GM13977 (cell line): ENCODE data around the gene RIPOR2.
"Not testable (repeated sequence)": the region's sequence is repeated elsewhere in the genome, so short reads cannot be mapped to it uniquely, and the experiment has no call there.

Experiments used
- DNase-seq: peaks from one replicate; pipeline ENCODE4 v3.0.0; 2012; ENCODE audit warnings: low spot score
- in situ Hi-C: fragments of 300-500 bp; cut with MboI; formaldehyde crosslinking; loops from one replicate; pipeline ENCODE4 v1.12.0; 2022; ENCODE audit warnings: low sequenced_read_pairs, low pct_unique_long_range_greater_than_20kb, mixed read lengths, inconsistent platforms; ENCODE audit not compliant: unreplicated experiment
- TF ChIP-seq, protein P1 (sequence below): IDR thresholded peaks from 2 replicates; pipeline ENCODE4 v1.5.1; 2012; ENCODE audit warnings: mild to moderate bottlenecking, control low read depth; ENCODE audit not compliant: insufficient read depth; ENCODE audit errors: extremely low read depth, missing control alignments

RIPOR2 gene

DNA sequence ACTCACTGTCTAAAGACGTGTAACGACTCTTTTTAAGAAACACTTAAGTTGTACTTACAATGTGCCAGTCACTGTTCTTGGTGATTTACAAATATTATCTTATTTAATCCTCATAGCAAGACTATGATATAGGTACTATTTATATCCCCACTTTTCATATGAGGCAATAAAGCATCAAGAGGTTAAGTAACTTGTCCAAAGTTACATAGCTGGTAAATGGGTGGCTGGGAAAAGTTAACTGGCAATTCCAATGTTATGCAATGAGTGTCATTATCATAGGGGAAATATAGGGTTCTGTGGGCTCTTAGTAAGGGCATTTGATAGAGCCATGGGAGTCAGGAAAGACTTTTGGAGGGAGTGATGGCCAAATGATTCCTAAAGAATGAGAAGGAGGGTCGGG lies 21.4 kb upstream of the RIPOR2 start:
- no peak for DNase-seq
- in situ Hi-C loops: no loop called here
- TF ChIP-seq, protein P1, sequence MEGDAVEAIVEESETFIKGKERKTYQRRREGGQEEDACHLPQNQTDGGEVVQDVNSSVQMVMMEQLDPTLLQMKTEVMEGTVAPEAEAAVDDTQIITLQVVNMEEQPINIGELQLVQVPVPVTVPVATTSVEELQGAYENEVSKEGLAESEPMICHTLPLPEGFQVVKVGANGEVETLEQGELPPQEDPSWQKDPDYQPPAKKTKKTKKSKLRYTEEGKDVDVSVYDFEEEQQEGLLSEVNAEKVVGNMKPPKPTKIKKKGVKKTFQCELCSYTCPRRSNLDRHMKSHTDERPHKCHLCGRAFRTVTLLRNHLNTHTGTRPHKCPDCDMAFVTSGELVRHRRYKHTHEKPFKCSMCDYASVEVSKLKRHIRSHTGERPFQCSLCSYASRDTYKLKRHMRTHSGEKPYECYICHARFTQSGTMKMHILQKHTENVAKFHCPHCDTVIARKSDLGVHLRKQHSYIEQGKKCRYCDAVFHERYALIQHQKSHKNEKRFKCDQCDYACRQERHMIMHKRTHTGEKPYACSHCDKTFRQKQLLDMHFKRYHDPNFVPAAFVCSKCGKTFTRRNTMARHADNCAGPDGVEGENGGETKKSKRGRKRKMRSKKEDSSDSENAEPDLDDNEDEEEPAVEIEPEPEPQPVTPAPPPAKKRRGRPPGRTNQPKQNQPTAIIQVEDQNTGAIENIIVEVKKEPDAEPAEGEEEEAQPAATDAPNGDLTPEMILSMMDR: no peak

DNA sequence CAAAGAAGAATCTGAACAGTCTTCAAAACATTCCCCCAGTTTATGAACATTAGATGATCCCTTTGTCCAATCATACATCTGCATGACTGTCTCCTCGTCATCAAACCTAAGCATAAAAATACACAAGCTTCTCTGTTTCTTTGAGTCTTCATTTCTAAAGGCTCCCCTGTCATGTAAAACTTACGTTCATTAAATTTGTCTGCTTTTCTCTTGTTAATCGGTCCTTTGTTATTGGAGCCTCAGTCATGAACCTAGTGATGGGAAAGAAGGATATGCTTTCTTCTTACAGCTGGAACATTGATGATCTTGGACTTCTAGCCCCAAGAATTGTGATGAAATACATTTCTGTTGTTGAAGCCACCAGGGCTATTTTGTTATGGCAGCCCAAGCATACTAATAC lies 18.0 kb upstream of the RIPOR2 start:
- no peak for DNase-seq
- TF ChIP-seq, protein P1: no peak
- in situ Hi-C loops: no loop called here

DNA sequence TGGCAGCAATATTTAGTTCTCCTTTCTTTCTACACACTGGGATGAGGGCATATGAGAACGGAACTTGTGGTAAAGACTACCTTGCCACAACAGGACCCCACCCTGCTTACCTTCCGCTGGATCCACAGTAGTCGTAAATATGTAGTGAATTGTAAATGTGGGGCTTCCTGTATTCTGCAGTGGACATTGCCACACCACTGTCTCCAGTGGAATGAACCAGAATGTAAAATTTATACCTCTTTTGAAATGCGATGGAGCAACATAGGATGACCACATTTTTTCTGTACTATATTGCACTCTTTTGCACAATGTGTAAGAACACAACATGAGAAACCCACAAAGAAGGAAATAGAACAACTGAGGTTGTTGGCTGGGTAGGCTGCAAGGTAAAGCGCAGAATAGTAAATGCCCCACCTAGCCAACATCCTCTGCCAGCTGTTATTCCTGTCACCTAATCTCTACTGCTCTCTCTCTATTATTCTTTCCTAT lies 16.1 kb upstream of the RIPOR2 start:
- in situ Hi-C loops: no loop called here
- no peak for DNase-seq

DNA sequence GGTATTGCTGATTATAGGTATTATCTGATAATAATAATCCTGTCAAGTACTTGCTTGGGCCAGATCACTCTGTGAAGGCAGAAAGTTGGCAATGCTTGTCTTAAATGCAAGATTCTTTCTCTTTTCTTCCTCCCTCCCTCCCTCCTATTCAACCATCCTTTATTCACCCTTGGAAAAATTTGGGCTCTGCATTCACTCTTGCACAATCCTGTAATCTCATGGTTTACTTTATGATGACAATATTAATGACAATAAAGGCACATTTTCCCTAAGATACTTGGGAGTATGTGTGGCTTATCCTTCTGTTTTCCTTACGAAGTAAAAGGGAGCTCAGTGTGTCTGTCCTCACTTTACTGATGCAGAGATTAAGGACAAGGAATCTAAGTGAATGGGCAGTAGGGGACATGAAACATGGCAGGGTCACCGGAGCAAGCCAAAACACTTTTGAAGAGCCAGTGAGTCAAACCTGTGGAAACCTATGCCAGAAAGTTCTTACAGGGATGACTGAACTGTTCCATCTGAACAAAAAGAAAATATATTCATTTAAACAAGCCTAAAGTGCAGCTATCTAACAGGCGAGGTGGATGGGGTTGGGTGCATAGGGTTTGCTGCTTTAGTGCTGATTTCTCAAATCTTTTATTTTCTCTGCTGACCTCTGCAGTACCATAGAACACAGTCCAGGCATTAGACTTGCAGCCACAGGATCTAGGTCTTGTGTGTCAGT lies 14.6 kb upstream of the RIPOR2 start:
- TF ChIP-seq, protein P1: no peak
- DNase-seq: no peak
- in situ Hi-C loops: no loop called here

More for the DNA sequence above, 16.1 kb upstream of the RIPOR2 start:
- TF ChIP-seq, protein P1: no peak

DNA sequence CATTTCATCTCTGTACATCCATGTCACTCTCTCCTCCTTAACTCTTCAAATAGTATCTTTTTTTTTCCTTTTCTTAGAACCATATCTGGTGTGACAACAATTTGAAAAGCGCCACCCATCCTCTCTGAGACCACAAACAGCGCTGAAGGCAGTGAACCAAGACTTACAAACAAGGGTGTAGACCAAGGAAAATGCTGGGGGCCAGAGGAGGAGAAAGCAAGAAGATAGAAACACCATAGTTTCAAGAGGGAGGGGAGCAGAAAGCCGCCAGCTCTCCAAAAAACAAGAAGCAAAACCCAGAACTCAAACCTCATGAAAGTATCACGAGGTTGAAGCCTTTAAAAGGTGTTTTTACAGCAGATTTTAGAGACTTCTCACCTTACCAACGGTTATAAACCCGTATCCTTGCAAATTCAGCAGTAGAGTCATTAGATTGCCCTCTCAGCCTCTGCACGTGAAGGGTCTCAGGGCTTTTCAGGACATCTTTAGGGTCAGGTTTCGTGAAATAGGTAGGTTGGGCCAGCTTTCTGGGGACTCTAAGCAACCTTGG lies 13.3 kb upstream of the RIPOR2 start:
- in situ Hi-C loops: no loop called here
- peak; percentile 50 for DNase-seq
- TF ChIP-seq, protein P1: no peak

DNA sequence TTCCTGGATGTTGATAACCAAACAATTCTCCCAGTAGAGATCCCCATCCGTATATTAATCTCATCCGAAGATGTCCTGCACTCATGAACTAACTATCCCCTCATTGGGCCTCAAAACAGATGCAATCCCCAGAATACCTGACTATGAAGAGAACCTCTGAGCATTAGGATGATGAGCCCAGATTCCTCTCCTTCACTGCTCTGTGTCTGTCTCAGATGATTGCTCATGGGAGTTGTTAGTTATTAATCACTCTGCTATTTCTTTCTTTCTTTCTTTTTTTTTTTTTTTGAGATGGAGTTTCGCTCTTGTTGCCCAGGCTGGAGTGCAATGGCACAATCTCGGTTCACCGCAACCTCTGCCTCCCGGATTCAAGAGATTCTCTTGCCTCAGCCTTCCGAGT lies 12.5 kb upstream of the RIPOR2 start:
- in situ Hi-C loops, DNase-seq: not testable (repeated sequence)

DNA sequence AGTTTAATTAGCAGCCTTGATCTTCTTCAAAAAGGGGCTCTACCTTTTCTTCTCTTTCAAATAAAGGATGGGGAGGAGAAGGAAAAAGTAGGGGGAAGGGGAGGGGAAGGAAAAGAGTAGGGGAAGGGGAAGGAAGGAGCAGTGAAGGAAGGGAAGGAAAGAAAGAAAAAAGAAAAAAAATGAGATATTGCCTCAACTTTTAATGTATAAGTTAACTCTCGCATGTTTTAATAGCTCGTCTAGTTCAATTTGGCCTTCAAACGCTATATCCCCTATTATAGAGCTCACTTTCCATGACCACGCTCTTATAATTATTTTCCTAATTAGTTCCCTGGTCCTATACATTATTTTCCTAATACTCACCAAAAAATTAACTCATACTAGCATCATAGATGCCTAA lies 11.9 kb upstream of the RIPOR2 start:
- in situ Hi-C loops: no loop called here
- no peak for DNase-seq
- TF ChIP-seq, protein P1: no peak
